A549 (cell line): ENCODE measurements around the gene SBNO1. TPM values are rescaled to one million over a fixed set of nuclear protein-coding genes. Genes with fewer than 3 reads are reported as not detected.

ENCODE experiments used
- ATAC-seq, 2 experiments: fragments of 200-7000 bp in 1 of 2; fragments of >200 bp in 1 of 2; cut with Nextera tagmentation in 1 of 2; cut with Tn5 transposase in 1 of 2; 3 replicates each; pipeline versions ENCODE4 v1.8.0 to v1.9.1; 2018 to 2020; ENCODE audit warnings: mild to moderate bottlenecking in 1 of 2, moderate library complexity in 1 of 2
- CTCF ChIA-PET: fragments of 300-600 bp; sonication (Branson Sonifier 250); formaldehyde crosslinking; extraction: SDS; loops from one replicate; lab custom pipeline; 2021; ENCODE audit warnings: antibody characterized with exemption, inconsistent platforms; lab: Yijun Ruan, JAX
- POLR2A ChIA-PET: fragments of 350-600 bp; formaldehyde crosslinking; extraction: SDS; loops from one replicate; lab custom pipeline; 2021; ENCODE audit warnings: antibody characterized with exemption, inconsistent platforms; lab: Yijun Ruan, JAX
- DNase-seq, 2 experiments: peaks; one replicate each; pipeline versions ENCODE4 v3.0.0 to v3.0.0-alpha.2; 2011 to 2016; ENCODE audit warnings: low read depth in 1 of 2, low spot score in 1 of 2
- FAIRE-seq: peaks from 2 replicates; lab custom pipeline; 2011; peaks lifted over from hg19 to GRCh38; lab: Jason Lieb, UNC
- H3K27ac ChIP-seq, 2 experiments: fragments of >200 bp; sonication (Bioruptor Twin); formaldehyde crosslinking; 3 replicates each; pipeline ENCODE4 v1.5.1; 2016 to 2017
- H3K4me1 ChIP-seq: fragments of >200 bp; sonication (Bioruptor Twin); formaldehyde crosslinking; 3 replicates; pipeline ENCODE4 v1.6.1; 2016
- H3K4me2 ChIP-seq: fragments of >200 bp; sonication (Bioruptor Twin); formaldehyde crosslinking; 3 replicates; pipeline ENCODE4 v1.6.1; 2016
- H3K4me3 ChIP-seq: fragments of >200 bp; sonication (Bioruptor Twin); formaldehyde crosslinking; 3 replicates; pipeline ENCODE4 v1.5.1; 2016
- H3K9me3 ChIP-seq: fragments of >200 bp; sonication (Bioruptor Twin); formaldehyde crosslinking; 3 replicates; pipeline ENCODE4 v1.6.1; 2016
- CEBPB ChIP-seq, 2 experiments: fragments of >200 bp in 1 of 2; sonication (Bioruptor Twin) in 1 of 2; formaldehyde crosslinking in 1 of 2; IDR thresholded peaks; 2 replicates each; pipeline ENCODE4 v1.6.1; 2012 to 2016
- EP300 ChIP-seq, 2 experiments: fragments of >200 bp; sonication (Bioruptor Twin); formaldehyde crosslinking; IDR thresholded peaks; 2 replicates in 1 of 2; 3 replicates in 1 of 2; pipeline ENCODE4 v1.6.1; 2016 to 2017
- HOXB13 ChIP-seq: fragments of 250-450 bp; sonication (Bioruptor Pico); IDR thresholded peaks from 2 replicates; pipeline ENCODE4 v1.5.0; 2020; ENCODE audit warnings: low read depth, mild to moderate bottlenecking, moderate library complexity
- HOXB5 ChIP-seq: fragments of 250-450 bp; sonication (Bioruptor Pico); IDR thresholded peaks from 2 replicates; pipeline ENCODE4 v1.5.0; 2020; ENCODE audit warnings: mild to moderate bottlenecking, moderate library complexity
- KDM5A ChIP-seq: fragments of 200-600 bp; sonication (generic); IDR thresholded peaks from 2 replicates; pipeline ENCODE4 v1.6.1; 2016; ENCODE audit warnings: antibody characterized with exemption, mild to moderate bottlenecking
- NPAS2 ChIP-seq: fragments of 250-450 bp; sonication (Bioruptor Pico); IDR thresholded peaks from 2 replicates; pipeline ENCODE4 v1.8.0; 2022; ENCODE audit warnings: mild to moderate bottlenecking, moderate library complexity, borderline replicate concordance
- RARB ChIP-seq: fragments of 250-450 bp; sonication (Bioruptor Pico); IDR thresholded peaks from 2 replicates; pipeline ENCODE4 v1.8.0; 2021; ENCODE audit warnings: mild to moderate bottlenecking, moderate library complexity
- RFX5 ChIP-seq: fragments of 450-650 bp; IDR thresholded peaks from 2 replicates; pipeline ENCODE4 v1.7.1; 2014; ENCODE audit warnings: antibody characterized with exemption, mild to moderate bottlenecking, moderate library complexity
- SMC3 ChIP-seq: fragments of >200 bp; sonication (Bioruptor Twin); formaldehyde crosslinking; IDR thresholded peaks from 3 replicates; pipeline ENCODE4 v1.6.1; 2018; ENCODE audit warnings: inconsistent platforms
- ZC3H11A ChIP-seq: fragments of 450-650 bp; IDR thresholded peaks from 2 replicates; pipeline ENCODE4 v1.6.1; 2014; ENCODE audit warnings: antibody characterized with exemption, mild to moderate bottlenecking
- WGBS: methylation state at CpG from one replicate; pipeline ENCODE4 v1.1.6; 2017; ENCODE audit errors: missing lambda C conversion rate; 5-methylcytosine and 5-hydroxymethylcytosine counted together
- polyA plus RNA-seq, 4 experiments: library from polyadenylated mRNA; depleted of rRNA in 3 of 4; stranded (reverse); fragments of >200 nt; fragmentation: RNase III in 1 of 4; extraction: RNeasy Plus Mini Kit Qiagen cat#74134 plus additional on column Dnase treatment in 1 of 4; gene quantifications; 2 replicates in 3 of 4; 3 replicates in 1 of 4; pipeline ENCODE4 v1.2.3, GENCODE V29; 2011 to 2017
- TF ChIP-seq, protein P1 (sequence below): fragments of >200 bp; sonication (Bioruptor Twin); formaldehyde crosslinking; IDR thresholded peaks from 3 replicates; pipeline ENCODE4 v1.6.1; 2016
- TF ChIP-seq, protein P2 (sequence below): fragments of 200-600 bp; sonication (generic); IDR thresholded peaks from 2 replicates; pipeline ENCODE4 v1.6.1; 2016; ENCODE audit warnings: antibody characterized with exemption, mild to moderate bottlenecking, moderate library complexity
- TF ChIP-seq, protein P3 (sequence below): IDR thresholded peaks from 2 replicates; pipeline ENCODE4 v1.6.1; 2012
- TF ChIP-seq, protein P4 (sequence below): fragments of >200 bp; sonication (Bioruptor Twin); formaldehyde crosslinking; IDR thresholded peaks from 2 replicates; pipeline ENCODE4 v1.6.1; 2016

The SBNO1 gene
- polyA plus RNA-seq, 2 of the 4 experiments (the other 2 are of a cell fraction): 25.9 to 35.7 TPM

DNA sequence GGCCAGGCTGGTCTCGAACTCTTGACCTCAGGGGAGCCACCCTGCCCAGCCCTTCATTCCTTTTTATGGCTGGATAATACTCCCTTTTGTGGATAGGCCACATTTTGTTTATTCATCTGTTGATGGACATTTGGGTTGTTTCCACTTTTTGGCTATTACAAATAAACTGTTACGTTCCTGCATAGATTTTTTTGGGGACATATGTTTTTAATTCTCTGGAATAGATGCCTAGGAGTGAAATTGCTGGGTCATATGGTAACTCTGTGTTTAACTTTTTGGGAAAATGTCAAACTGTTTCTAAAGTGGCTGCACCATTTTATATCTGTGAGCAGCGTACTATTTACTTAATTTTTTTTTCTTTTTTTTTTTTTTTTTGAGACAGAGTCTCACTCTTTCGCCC, 29.1 kb upstream of the SBNO1 start:
- H3K4me1 ChIP-seq: peaks cover 8% of the 10 kb centered on the region
- H3K27ac ChIP-seq: no peak overlapping the region
- ATAC-seq (no peak), FAIRE-seq (no peak), DNase-seq (no peak)
- POLR2A ChIA-PET: interaction anchor here (0.5 kb wide), 1 partner anchor 142 kb away, joined by 3 read pairs; no protein-coding TSS in a partner anchor
- H3K4me3 ChIP-seq: no peak overlapping the region
- no peaks in the 10 kb centered on the region for H3K9me3 ChIP-seq
- TF ChIP-seq, protein P1, sequence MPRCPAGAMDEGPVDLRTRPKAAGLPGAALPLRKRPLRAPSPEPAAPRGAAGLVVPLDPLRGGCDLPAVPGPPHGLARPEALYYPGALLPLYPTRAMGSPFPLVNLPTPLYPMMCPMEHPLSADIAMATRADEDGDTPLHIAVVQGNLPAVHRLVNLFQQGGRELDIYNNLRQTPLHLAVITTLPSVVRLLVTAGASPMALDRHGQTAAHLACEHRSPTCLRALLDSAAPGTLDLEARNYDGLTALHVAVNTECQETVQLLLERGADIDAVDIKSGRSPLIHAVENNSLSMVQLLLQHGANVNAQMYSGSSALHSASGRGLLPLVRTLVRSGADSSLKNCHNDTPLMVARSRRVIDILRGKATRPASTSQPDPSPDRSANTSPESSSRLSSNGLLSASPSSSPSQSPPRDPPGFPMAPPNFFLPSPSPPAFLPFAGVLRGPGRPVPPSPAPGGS: no peak
- TF ChIP-seq CEBPB (IDR thresholded peaks at IDR 0.05) (no peak), EP300 (IDR thresholded peaks at IDR 0.05) (no peak), KDM5A (no peak), SMC3 (no peak), NPAS2 (CRISPR knock-in tag) (no peak)
- CTCF ChIA-PET: interaction anchor here (0.9 kb wide), 1 partner anchor 64 kb away, joined by 4 read pairs; the partner anchor contains the start of gene SNRNP35
- WGBS: 95% methylated on average over 4 of the region's 4 CpGs
- H3K4me2 ChIP-seq: no peak overlapping the region

DNA sequence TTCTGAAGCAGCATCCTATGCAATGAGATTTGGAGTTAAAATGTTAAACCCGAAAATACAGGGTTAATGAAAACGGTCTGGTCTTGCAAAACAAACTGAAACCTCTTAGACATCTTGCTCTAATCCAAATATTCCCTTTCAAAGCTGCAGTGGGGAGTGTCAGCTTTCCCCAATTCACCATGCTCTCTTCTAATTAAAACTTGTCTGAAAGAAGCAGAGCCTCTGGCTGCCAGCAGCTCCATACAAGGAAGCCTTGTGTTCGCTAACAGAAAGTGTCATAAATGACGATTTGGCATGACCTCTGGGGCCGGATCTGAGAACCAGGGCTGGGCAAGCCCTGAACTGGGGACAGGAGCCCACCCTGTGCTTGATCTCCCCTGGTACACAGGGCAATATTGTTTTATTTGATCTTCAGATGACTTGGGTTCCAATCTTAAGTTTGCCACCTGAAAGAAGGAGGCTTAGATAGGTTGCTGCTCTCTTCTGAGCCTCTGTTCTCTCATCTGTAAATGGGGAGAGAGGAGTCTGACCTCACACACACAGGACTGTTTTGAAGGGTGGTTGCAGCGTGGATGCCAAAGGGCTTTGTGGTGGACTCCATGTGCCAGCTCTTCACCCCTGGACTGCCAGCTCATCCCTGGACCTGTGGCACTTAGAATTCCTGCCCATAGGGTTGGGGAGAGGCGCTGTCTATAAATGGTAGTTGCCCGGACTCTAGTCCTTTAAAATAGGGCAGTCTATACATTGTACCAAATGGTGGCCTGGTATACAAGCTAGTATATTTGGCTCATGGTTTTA, 27.1 kb upstream of the SBNO1 start:
- no peak for DNase-seq
- CTCF ChIA-PET: interaction anchor here (0.7 to 1.5 kb wide), 4 partner anchors 12 to 190 kb away, joined by 3 to 4 read pairs (median 4); no protein-coding TSS in a partner anchor
- Histone ChIP-seq H3K4me1 (peaks cover 20% of the 10 kb centered on the region), H3K4me2 (no peak overlapping the region), H3K4me3 (no peak overlapping the region), H3K27ac (no peak overlapping the region), H3K9me3 (no peaks in the 10 kb centered on the region)
- WGBS: 87% methylated on average over 8 of the region's 8 CpGs
- TF ChIP-seq RFX5: no peak
- no peak for TF ChIP-seq HOXB13 (CRISPR knock-in tag)
- TF ChIP-seq HOXB5 (CRISPR knock-in tag): no peak
- TF ChIP-seq, protein P2, sequence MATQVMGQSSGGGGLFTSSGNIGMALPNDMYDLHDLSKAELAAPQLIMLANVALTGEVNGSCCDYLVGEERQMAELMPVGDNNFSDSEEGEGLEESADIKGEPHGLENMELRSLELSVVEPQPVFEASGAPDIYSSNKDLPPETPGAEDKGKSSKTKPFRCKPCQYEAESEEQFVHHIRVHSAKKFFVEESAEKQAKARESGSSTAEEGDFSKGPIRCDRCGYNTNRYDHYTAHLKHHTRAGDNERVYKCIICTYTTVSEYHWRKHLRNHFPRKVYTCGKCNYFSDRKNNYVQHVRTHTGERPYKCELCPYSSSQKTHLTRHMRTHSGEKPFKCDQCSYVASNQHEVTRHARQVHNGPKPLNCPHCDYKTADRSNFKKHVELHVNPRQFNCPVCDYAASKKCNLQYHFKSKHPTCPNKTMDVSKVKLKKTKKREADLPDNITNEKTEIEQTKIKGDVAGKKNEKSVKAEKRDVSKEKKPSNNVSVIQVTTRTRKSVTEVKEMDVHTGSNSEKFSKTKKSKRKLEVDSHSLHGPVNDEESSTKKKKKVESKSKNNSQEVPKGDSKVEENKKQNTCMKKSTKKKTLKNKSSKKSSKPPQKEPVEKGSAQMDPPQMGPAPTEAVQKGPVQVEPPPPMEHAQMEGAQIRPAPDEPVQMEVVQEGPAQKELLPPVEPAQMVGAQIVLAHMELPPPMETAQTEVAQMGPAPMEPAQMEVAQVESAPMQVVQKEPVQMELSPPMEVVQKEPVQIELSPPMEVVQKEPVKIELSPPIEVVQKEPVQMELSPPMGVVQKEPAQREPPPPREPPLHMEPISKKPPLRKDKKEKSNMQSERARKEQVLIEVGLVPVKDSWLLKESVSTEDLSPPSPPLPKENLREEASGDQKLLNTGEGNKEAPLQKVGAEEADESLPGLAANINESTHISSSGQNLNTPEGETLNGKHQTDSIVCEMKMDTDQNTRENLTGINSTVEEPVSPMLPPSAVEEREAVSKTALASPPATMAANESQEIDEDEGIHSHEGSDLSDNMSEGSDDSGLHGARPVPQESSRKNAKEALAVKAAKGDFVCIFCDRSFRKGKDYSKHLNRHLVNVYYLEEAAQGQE: no peak
- no peak for TF ChIP-seq ZC3H11A
- TF ChIP-seq, protein P3, sequence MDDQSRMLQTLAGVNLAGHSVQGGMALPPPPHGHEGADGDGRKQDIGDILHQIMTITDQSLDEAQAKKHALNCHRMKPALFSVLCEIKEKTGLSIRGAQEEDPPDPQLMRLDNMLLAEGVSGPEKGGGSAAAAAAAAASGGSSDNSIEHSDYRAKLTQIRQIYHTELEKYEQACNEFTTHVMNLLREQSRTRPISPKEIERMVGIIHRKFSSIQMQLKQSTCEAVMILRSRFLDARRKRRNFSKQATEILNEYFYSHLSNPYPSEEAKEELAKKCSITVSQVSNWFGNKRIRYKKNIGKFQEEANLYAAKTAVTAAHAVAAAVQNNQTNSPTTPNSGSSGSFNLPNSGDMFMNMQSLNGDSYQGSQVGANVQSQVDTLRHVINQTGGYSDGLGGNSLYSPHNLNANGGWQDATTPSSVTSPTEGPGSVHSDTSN: no peak
- TF ChIP-seq RARB (CRISPR knock-in tag): no peak
- TF ChIP-seq, protein P4, sequence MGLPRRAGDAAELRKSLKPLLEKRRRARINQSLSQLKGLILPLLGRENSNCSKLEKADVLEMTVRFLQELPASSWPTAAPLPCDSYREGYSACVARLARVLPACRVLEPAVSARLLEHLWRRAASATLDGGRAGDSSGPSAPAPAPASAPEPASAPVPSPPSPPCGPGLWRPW: no peak
- no peak for FAIRE-seq
- POLR2A ChIA-PET: no interaction called here
- no peak for ATAC-seq
